H1 (cell line): Measurements from ENCODE around the gene PCBP1. TPM values are rescaled to one million over a fixed set of nuclear protein-coding genes. Genes with fewer than 3 reads are reported as not detected.

Experiments
- CTCF ChIA-PET: fragments of 300-600 bp; sonication (Branson Sonifier 250); formaldehyde crosslinking; loops from one replicate; lab custom pipeline; 2021; ENCODE audit not compliant: partially characterized antibody; lab: Charles Lee
- POLR2A ChIA-PET: fragments of 300-600 bp; sonication (Branson Sonifier 250); formaldehyde crosslinking; loops from one replicate; lab custom pipeline; 2021; ENCODE audit warnings: inconsistent platforms; ENCODE audit not compliant: partially characterized antibody; lab: Charles Lee
- DNase-seq, 2 experiments: peaks; one replicate each; pipeline versions ENCODE4 v3.0.0 to v3.0.0-alpha.2; 2010 to 2022; ENCODE audit warnings: low spot score in 2 of 2, low read depth in 1 of 2, mixed read lengths in 1 of 2
- FAIRE-seq: peaks from 2 replicates; lab custom pipeline; 2011; peaks lifted over from hg19 to GRCh38; lab: Jason Lieb, UNC
- H2AFZ ChIP-seq: 2 replicates; pipeline ENCODE4 v1.8.1; 2012; ENCODE audit warnings: low read length, inconsistent platforms
- H2AK5ac ChIP-seq: 2 replicates; pipeline ENCODE4 v1.6.1; 2013; ENCODE audit warnings: low read depth, low read length
- H2BK120ac ChIP-seq: replicated peaks from 2 replicates; pipeline ENCODE3; 2013; ENCODE audit warnings: low read depth, low read length, inconsistent platforms
- H2BK12ac ChIP-seq: 2 replicates; pipeline ENCODE4 v1.6.1; 2013; ENCODE audit warnings: low read depth, low read length
- H2BK15ac ChIP-seq: 2 replicates; pipeline ENCODE4 v1.6.1; 2013; ENCODE audit warnings: low read length
- H2BK20ac ChIP-seq: 2 replicates; pipeline ENCODE4 v1.6.1; 2013; ENCODE audit warnings: low read length
- H2BK5ac ChIP-seq: 2 replicates; pipeline ENCODE4 v1.6.1; 2013; ENCODE audit warnings: low read depth, low read length
- H3K14ac ChIP-seq: 2 replicates; pipeline ENCODE4 v1.6.1; 2013; ENCODE audit warnings: inconsistent platforms; ENCODE audit not compliant: insufficient read length
- H3K18ac ChIP-seq: 2 replicates; pipeline ENCODE4 v1.6.1; 2013; ENCODE audit warnings: low read length; ENCODE audit errors: extremely low read depth
- H3K23ac ChIP-seq: 2 replicates; pipeline ENCODE4 v1.6.1; 2013; ENCODE audit warnings: inconsistent platforms; ENCODE audit not compliant: insufficient read length
- H3K23me2 ChIP-seq: 2 replicates; pipeline ENCODE4 v1.6.1; 2013; ENCODE audit warnings: low read depth, low read length
- H3K27ac ChIP-seq: 2 replicates; pipeline ENCODE4 v1.6.1; 2011; ENCODE audit warnings: low read depth, low read length, inconsistent platforms
- H3K27me3 ChIP-seq, 4 experiments: replicated peaks in 1 of 4; 1 replicate in 1 of 4; 2 replicates in 3 of 4; pipeline versions ENCODE4 v1.6.1 to v1.8.1; 2011 to 2013; ENCODE audit warnings: low read length in 3 of 4, mild to moderate bottlenecking in 3 of 4, inconsistent platforms in 2 of 4, mixed read lengths in 2 of 4, moderate library complexity in 1 of 4; ENCODE audit not compliant: control insufficient read depth in 3 of 4, insufficient read depth in 3 of 4; ENCODE audit errors: extremely low read depth in 1 of 4
- H3K36me3 ChIP-seq, 4 experiments: 2 replicates each; pipeline versions ENCODE4 v1.6.1 to v1.8.1; 2011 to 2013; ENCODE audit warnings: mild to moderate bottlenecking in 4 of 4, low read length in 3 of 4, moderate library complexity in 2 of 4, control low read depth in 1 of 4, inconsistent platforms in 1 of 4; ENCODE audit not compliant: insufficient read depth in 4 of 4, control insufficient read depth in 2 of 4
- H3K4ac ChIP-seq: replicated peaks from 2 replicates; pipeline ENCODE3; 2013; ENCODE audit warnings: low read length, low read depth, mixed read lengths, inconsistent platforms; ENCODE audit not compliant: insufficient read length
- H3K4me1 ChIP-seq, 4 experiments: replicated peaks in 1 of 4; 1 replicate in 1 of 4; 2 replicates in 3 of 4; pipeline versions ENCODE4 v1.6.1 to v1.8.1; 2011 to 2013; ENCODE audit warnings: low read length in 3 of 4, inconsistent platforms in 2 of 4, mixed read lengths in 1 of 4; ENCODE audit not compliant: insufficient read depth in 4 of 4, control insufficient read depth in 3 of 4
- H3K4me2 ChIP-seq, 2 experiments: 2 replicates each; pipeline versions ENCODE4 v1.6.1 to v1.8.1; 2011 to 2013; ENCODE audit warnings: low read depth in 2 of 2, low read length in 2 of 2, control low read depth in 1 of 2, inconsistent platforms in 1 of 2, mild to moderate bottlenecking in 1 of 2; ENCODE audit not compliant: insufficient read depth in 1 of 2
- H3K4me3 ChIP-seq, 4 experiments: fragments of 200-600, 300-600 bp in 1 of 4; sonication (generic), shearing (Covaris generic), sonication (Bioruptor Twin) in 1 of 4; 2 replicates each; pipeline versions ENCODE4 v1.5.1 to v1.8.1; 2011 to 2016; ENCODE audit warnings: low read length in 4 of 4, low read depth in 3 of 4, control low read depth in 2 of 4, inconsistent platforms in 2 of 4, mild to moderate bottlenecking in 2 of 4, mixed read lengths in 1 of 4, moderate library complexity in 1 of 4; ENCODE audit not compliant: insufficient read depth in 2 of 4; ENCODE audit errors: extremely low read depth in 1 of 4
- H3K56ac ChIP-seq: replicated peaks from 2 replicates; pipeline ENCODE3; 2013; ENCODE audit warnings: low read depth, mild to moderate bottlenecking, mixed read lengths, low read length, inconsistent platforms; ENCODE audit not compliant: insufficient read length
- H3K79me1 ChIP-seq: 2 replicates; pipeline ENCODE4 v1.6.1; 2013; ENCODE audit warnings: low read depth, low read length, control low read depth
- H3K79me2 ChIP-seq, 2 experiments: 2 replicates each; pipeline versions ENCODE4 v1.6.1 to v1.8.1; 2012 to 2013; ENCODE audit warnings: low read length in 2 of 2, mild to moderate bottlenecking in 2 of 2, inconsistent platforms in 1 of 2; ENCODE audit not compliant: insufficient read depth in 2 of 2, control insufficient read depth in 1 of 2
- H3K9ac ChIP-seq, 4 experiments: replicated peaks in 1 of 4; 1 replicate in 1 of 4; 2 replicates in 3 of 4; pipeline versions ENCODE4 v1.6.1 to v1.8.1; 2011 to 2013; ENCODE audit warnings: low read depth in 3 of 4, low read length in 3 of 4, control low read depth in 2 of 4, mild to moderate bottlenecking in 2 of 4, moderate library complexity in 2 of 4, inconsistent platforms in 1 of 4; ENCODE audit errors: extremely low read depth in 1 of 4
- H3K9me3 ChIP-seq, 2 experiments: 2 replicates each; pipeline versions ENCODE4 v1.6.1 to v1.8.1; 2012 to 2013; ENCODE audit warnings: mild to moderate bottlenecking in 2 of 2, moderate library complexity in 2 of 2, control low read depth in 1 of 2, inconsistent platforms in 1 of 2, low read depth in 1 of 2, low read length in 1 of 2, mixed read lengths in 1 of 2; ENCODE audit not compliant: insufficient read depth in 2 of 2
- H4K20me1 ChIP-seq, 2 experiments: replicated peaks in 1 of 2; 2 replicates each; pipeline versions ENCODE3 to v1.8.1; 2011 to 2013; ENCODE audit warnings: inconsistent platforms in 2 of 2, low read length in 2 of 2, mild to moderate bottlenecking in 1 of 2; ENCODE audit not compliant: insufficient read depth in 2 of 2, control insufficient read depth in 1 of 2
- H4K5ac ChIP-seq: 2 replicates; pipeline ENCODE4 v1.6.1; 2013; ENCODE audit warnings: low read length, low read depth, mixed read lengths, inconsistent platforms; ENCODE audit not compliant: insufficient read length
- H4K8ac ChIP-seq: 2 replicates; pipeline ENCODE4 v1.8.0; 2013; ENCODE audit warnings: mild to moderate bottlenecking, moderate library complexity, low read length, inconsistent platforms; ENCODE audit not compliant: insufficient read depth; ENCODE audit errors: extremely low read depth
- H4K91ac ChIP-seq: replicated peaks from 2 replicates; pipeline ENCODE3; 2013; ENCODE audit warnings: low read length, mixed read lengths, inconsistent platforms; ENCODE audit not compliant: insufficient read length
- BCL11A ChIP-seq, 2 experiments: IDR thresholded peaks; one replicate each; pipeline ENCODE4 v1.6.1; 2011; ENCODE audit warnings: low read depth in 2 of 2, low read length in 2 of 2, mild to moderate bottlenecking in 2 of 2
- CBX8 ChIP-seq: fragments of 300-800, 300-1000 bp; sonication (generic); IDR thresholded peaks from 2 replicates; pipeline ENCODE4 v1.7.1; 2016; ENCODE audit warnings: low read depth, low read length, borderline replicate concordance
- CTBP2 ChIP-seq: IDR thresholded peaks from 2 replicates; pipeline ENCODE4 v1.7.0; 2011; ENCODE audit warnings: borderline replicate concordance, mild to moderate bottlenecking, moderate library complexity, mixed read lengths, low read length; ENCODE audit not compliant: insufficient read depth, insufficient read length
- EP300 ChIP-seq, 2 experiments: IDR thresholded peaks; 1 replicate in 1 of 2; 2 replicates in 1 of 2; pipeline ENCODE4 v1.6.1; 2011 to 2012; ENCODE audit warnings: low read depth in 2 of 2, low read length in 2 of 2, mild to moderate bottlenecking in 2 of 2, borderline replicate concordance in 1 of 2, inconsistent platforms in 1 of 2, moderate library complexity in 1 of 2
- MAX ChIP-seq: IDR thresholded peaks from 2 replicates; pipeline ENCODE4 v1.6.1; 2012; ENCODE audit warnings: inconsistent platforms
- NANOG ChIP-seq: IDR thresholded peaks from 2 replicates; pipeline ENCODE4 v1.6.1; 2011; ENCODE audit warnings: low read length, low read depth, mild to moderate bottlenecking, inconsistent platforms; ENCODE audit not compliant: insufficient read depth, poor library complexity, severe bottlenecking
- RAD21 ChIP-seq, 2 experiments: IDR thresholded peaks in 1 of 2; conservative IDR thresholded peaks in 1 of 2; 2 replicates each; pipeline ENCODE4 v1.6.1; 2011; ENCODE audit warnings: low read depth in 2 of 2, low read length in 2 of 2, improper control_type of control experiment in 1 of 2, inconsistent platforms in 1 of 2, mild to moderate bottlenecking in 1 of 2, moderate library complexity in 1 of 2
- SRF ChIP-seq: IDR thresholded peaks from 2 replicates; pipeline ENCODE4 v1.6.1; 2011; ENCODE audit warnings: mild to moderate bottlenecking, low read depth, low read length, moderate library complexity
- WGBS, 2 experiments: shearing (Covaris generic) in 1 of 2; methylation state at CpG; one replicate each; pipeline versions ENCODE4 v1.1.6 to v1.1.7; 2013 to 2015; ENCODE audit warnings: low lambda C conversion rate in 2 of 2, mixed read lengths in 2 of 2, inconsistent platforms in 1 of 2, low coverage in 1 of 2, missing lambda C conversion rate in 1 of 2; ENCODE audit not compliant: insufficient replicate concordance in 2 of 2, insufficient coverage in 1 of 2, insufficient read length in 1 of 2; ENCODE audit errors: extremely low coverage in 1 of 2, missing lambda C conversion rate in 1 of 2; 5-methylcytosine and 5-hydroxymethylcytosine counted together
- polyA plus RNA-seq, 7 experiments: library from polyadenylated mRNA; depleted of rRNA in 3 of 7; stranded (reverse) in 5 of 7; unstranded in 2 of 7; fragments of >200 nt in 5 of 7; fragments of 200-250 nt in 2 of 7; gene quantifications; 1 replicate in 5 of 7; 2 replicates in 1 of 7; 4 replicates in 1 of 7; pipeline versions ENCODE4 v1.2.1 to v1.2.3, GENCODE V29; 2011 to 2013; ENCODE audit warnings: missing spikeins in 2 of 7, mixed read lengths in 2 of 7
- total RNA-seq: library from RNA; stranded (reverse); fragmentation: NEBNext Ultra II Directional; extraction: Animal tissue kit (Norgen Biotek cat#: 25700); gene quantifications from 2 replicates; pipeline ENCODE4 v1.2.1, GENCODE V29; 2021

PCBP1 gene
- total and polyA plus RNA-seq, 2 of the 8 experiments (the other 6 are each of a cell fraction or from before 2014, with no cell fraction given) = 279 to 493 TPM

GRCh38 chr2:70128005-70128404, 40.7 kb downstream of the PCBP1 start:
- FAIRE-seq (no peak), DNase-seq (no peak)
- no peak overlapping the region for H2BK12ac ChIP-seq
- no peaks in the 10 kb centered on the region for H4K20me1 ChIP-seq
- POLR2A ChIA-PET = interaction anchor here (1.1 to 51.3 kb wide), 4 partner anchors 13 to 63 kb away, joined by 4 to 1553 read pairs (median 316); partner anchors contain the start of genes C2orf42 and PCBP1
- no peak overlapping the region for H2AFZ ChIP-seq
- no peaks in the 10 kb centered on the region; a peak in 1 of 7 replicates for H3K27me3 ChIP-seq
- H3K79me1 ChIP-seq = no peaks in the 10 kb centered on the region
- no peak overlapping the region for H3K56ac ChIP-seq
- H2BK20ac ChIP-seq = no peak overlapping the region
- no peak overlapping the region for H2AK5ac ChIP-seq
- H3K79me2 ChIP-seq = no peaks in the 10 kb centered on the region
- peak overlapping the region in 1 of 4 experiments; percentile 45; a peak in 1 of 7 replicates for H3K9ac ChIP-seq
- H3K14ac ChIP-seq = no peak overlapping the region
- H3K4me2 ChIP-seq = no peak overlapping the region
- H4K8ac ChIP-seq = no peak overlapping the region
- CTCF ChIA-PET = interaction anchor here (1.1 to 5.7 kb wide), 5 partner anchors 12 to 57 kb away, joined by 3 to 42 read pairs (median 4); no protein-coding TSS in a partner anchor
- WGBS, 2 experiments = 58% methylated on average over 1 of the region's 1 CpG; no CpG with 5 or more reads in 1 of the 2 experiments
- H4K5ac ChIP-seq = no peak overlapping the region
- no peaks in the 10 kb centered on the region for H3K36me3 ChIP-seq
- no peak overlapping the region for H2BK15ac ChIP-seq
- H2BK120ac ChIP-seq = no peak overlapping the region
- no peak overlapping the region for H3K4me3 ChIP-seq
- H3K23ac ChIP-seq = no peak overlapping the region
- no peak overlapping the region for H4K91ac ChIP-seq
- H3K23me2 ChIP-seq = peaks cover 10% of the 10 kb centered on the region; the same call in 1 of the 2 replicates
- no peaks in the 10 kb centered on the region for H3K9me3 ChIP-seq
- H2BK5ac ChIP-seq = no peak overlapping the region
- no peak overlapping the region for H3K27ac ChIP-seq
- TF ChIP-seq SRF = no peak
- no peak for TF ChIP-seq EP300 (IDR thresholded peaks at IDR 0.05; ENCODE audit: borderline replicate concordance in 1 of 2, low read depth in 2 of 2, low read length in 2 of 2)
- no peak for TF ChIP-seq NANOG
- TF ChIP-seq CTBP2 = no peak
- TF ChIP-seq CBX8 = no peak
- no peak for TF ChIP-seq BCL11A (IDR thresholded peaks at IDR 0.05; ENCODE audit: low read depth in 2 of 2, low read length in 2 of 2)
- no peak for TF ChIP-seq MAX
- no peak for TF ChIP-seq RAD21 (IDR thresholded peaks at IDR 0.05 in 1 of 2, conservative IDR thresholded peaks at IDR 0.05 in 1 of 2; ENCODE audit: low read depth in 2 of 2, low read length in 2 of 2)
- peaks cover 5 to 15% (median 12%) of the 10 kb centered on the region in 4 experiments for H3K4me1 ChIP-seq
- no peak overlapping the region for H3K18ac ChIP-seq
- no peak overlapping the region for H3K4ac ChIP-seq
